Loucy (cell line): Measurements from ENCODE around the gene VPS52.

Experiments
- H2AFZ ChIP-seq: fragments of 200-600 bp; sonication (generic); 2 replicates; pipeline ENCODE4 v1.6.0; 2016; ENCODE audit warnings: antibody characterized with exemption, mild to moderate bottlenecking, low read length, moderate library complexity
- H3F3A ChIP-seq: fragments of 200-600 bp; 2 replicates; pipeline ENCODE4 v1.6.0; 2016; ENCODE audit warnings: antibody characterized with exemption, low read depth, mild to moderate bottlenecking
- H3K27me3 ChIP-seq: fragments of 200-600 bp; sonication (generic); 2 replicates; pipeline ENCODE4 v1.6.1; 2014; ENCODE audit warnings: low read length, mild to moderate bottlenecking; ENCODE audit not compliant: insufficient read depth, poor library complexity, severe bottlenecking
- H3K36me3 ChIP-seq: fragments of 200-600 bp; sonication (generic); 2 replicates; pipeline ENCODE4 v1.6.1; 2016; ENCODE audit warnings: low read length; ENCODE audit not compliant: insufficient read depth
- H3K4me1 ChIP-seq: fragments of 200-600 bp; sonication (generic); 2 replicates; pipeline ENCODE4 v1.5.1; 2014; ENCODE audit warnings: low read length, mild to moderate bottlenecking; ENCODE audit not compliant: insufficient read depth, poor library complexity, severe bottlenecking
- H3K4me2 ChIP-seq: fragments of 200-600 bp; sonication (generic); 2 replicates; pipeline ENCODE4 v1.6.0; 2014; ENCODE audit warnings: antibody characterized with exemption, low read length, low read depth, mild to moderate bottlenecking; ENCODE audit not compliant: poor library complexity, severe bottlenecking
- H3K4me3 ChIP-seq: fragments of 200-600 bp; sonication (generic); 2 replicates; pipeline ENCODE4 v1.5.1; 2014; ENCODE audit warnings: low read length, mild to moderate bottlenecking, mixed read lengths; ENCODE audit not compliant: poor library complexity, severe bottlenecking
- H3K79me2 ChIP-seq: fragments of 200-600 bp; sonication (generic); 2 replicates; pipeline ENCODE4 v1.6.1; 2014; ENCODE audit warnings: low read length; ENCODE audit not compliant: insufficient read depth
- H3K9ac ChIP-seq: fragments of 200-600 bp; sonication (generic); 2 replicates; pipeline ENCODE4 v1.6.0; 2014; ENCODE audit warnings: mild to moderate bottlenecking, low read depth, low read length, moderate library complexity; ENCODE audit not compliant: poor library complexity, severe bottlenecking
- H3K9me2 ChIP-seq: fragments of 200-600 bp; sonication (generic); replicated peaks from 2 replicates; pipeline ENCODE4 v1.6.1; 2016; ENCODE audit warnings: low read depth, low read length, mixed read lengths
- H3K9me3 ChIP-seq: fragments of 200-600 bp; sonication (generic); 2 replicates; pipeline ENCODE4 v1.6.1; 2014; ENCODE audit warnings: mild to moderate bottlenecking, antibody characterized with exemption, low read length, low read depth; ENCODE audit not compliant: insufficient read depth
- H4K20me1 ChIP-seq: fragments of 200-600 bp; sonication (generic); 2 replicates; pipeline ENCODE4 v1.6.0; 2014; ENCODE audit warnings: antibody characterized with exemption, low read length, mild to moderate bottlenecking; ENCODE audit not compliant: insufficient read depth, poor library complexity, severe bottlenecking
- EZH2phosphoT487 ChIP-seq: fragments of 200-600 bp; IDR thresholded peaks from 2 replicates; pipeline ENCODE4 v1.6.1; 2018; ENCODE audit warnings: antibody characterized with exemption, mild to moderate bottlenecking, moderate library complexity, borderline replicate concordance
- TF ChIP-seq, protein P1 (sequence below): fragments of 200-600 bp; sonication (generic); conservative IDR thresholded peaks from 2 replicates; pipeline ENCODE4 v1.5.1; 2014; ENCODE audit warnings: mild to moderate bottlenecking, antibody characterized with exemption, low read length

Gene VPS52

DNA sequence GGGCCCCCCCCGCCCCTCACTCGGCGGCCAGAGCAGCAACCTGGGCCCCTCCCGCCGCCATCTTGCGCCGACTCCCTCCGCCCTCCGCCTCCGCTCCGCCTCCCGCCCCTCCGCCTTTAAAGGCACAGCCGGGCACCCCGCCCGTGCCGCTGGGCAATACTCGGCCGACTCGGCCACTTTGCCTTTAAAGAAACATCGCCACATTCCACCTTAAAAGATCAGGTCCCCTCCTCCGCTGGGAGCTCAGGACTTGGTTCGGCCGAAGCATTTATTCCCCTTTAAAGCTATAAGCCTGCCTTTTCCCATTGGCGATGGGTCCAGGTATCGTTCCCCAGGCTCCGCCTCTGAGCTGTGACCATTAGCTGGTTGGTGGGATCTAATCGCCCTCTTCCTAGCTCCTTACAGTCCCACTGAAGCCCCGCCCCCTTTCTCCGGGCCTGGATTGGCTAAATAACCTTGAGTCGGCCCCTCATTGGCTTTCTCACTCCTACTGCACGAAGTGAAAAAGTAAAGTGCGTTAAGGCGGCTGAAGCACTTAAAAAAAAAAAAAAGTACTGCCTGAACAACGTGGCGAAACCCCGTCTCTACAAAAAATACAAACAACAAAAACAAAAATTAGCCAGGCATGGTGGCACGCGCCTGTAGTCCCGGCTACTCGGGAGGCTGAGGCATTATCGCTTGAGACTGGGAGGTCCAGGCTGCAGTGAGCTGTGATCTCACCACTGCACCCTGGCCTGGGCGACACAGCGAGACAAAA lies 46.2 kb upstream of the VPS52 start, which contains the start of gene ZBTB22:
TSS of gene ZBTB22 (minus strand) at position 76 of the 757 bp plus-strand sequence. CDS start 828 bp downstream, outside the sequence.
- Histone ChIP-seq H3F3A (peaks cover 6% of the 10 kb centered on the region; the same call in 1 of the 2 replicates), H3K36me3 (peaks cover 23% of the 10 kb centered on the region; the same call in 1 of the 2 replicates), H3K4me2 (peak within 1 kb of the TSS; percentile 95), H3K79me2 (peaks cover 73% of the 10 kb centered on the region), H2AFZ (peak within 1 kb of the TSS; percentile 91), H4K20me1 (peaks cover 36% of the 10 kb centered on the region), H3K4me1 (peaks cover 52% of the 10 kb centered on the region), H3K27me3 (no peaks in the 10 kb centered on the region), H3K9ac (peak within 1 kb of the TSS; percentile 68), H3K4me3 (peak within 1 kb of the TSS; percentile 82), H3K9me3 (no peaks in the 10 kb centered on the region), H3K9me2 (no peaks in the 10 kb centered on the region)
- no peak for TF ChIP-seq EZH2phosphoT487
- TF ChIP-seq, protein P1, sequence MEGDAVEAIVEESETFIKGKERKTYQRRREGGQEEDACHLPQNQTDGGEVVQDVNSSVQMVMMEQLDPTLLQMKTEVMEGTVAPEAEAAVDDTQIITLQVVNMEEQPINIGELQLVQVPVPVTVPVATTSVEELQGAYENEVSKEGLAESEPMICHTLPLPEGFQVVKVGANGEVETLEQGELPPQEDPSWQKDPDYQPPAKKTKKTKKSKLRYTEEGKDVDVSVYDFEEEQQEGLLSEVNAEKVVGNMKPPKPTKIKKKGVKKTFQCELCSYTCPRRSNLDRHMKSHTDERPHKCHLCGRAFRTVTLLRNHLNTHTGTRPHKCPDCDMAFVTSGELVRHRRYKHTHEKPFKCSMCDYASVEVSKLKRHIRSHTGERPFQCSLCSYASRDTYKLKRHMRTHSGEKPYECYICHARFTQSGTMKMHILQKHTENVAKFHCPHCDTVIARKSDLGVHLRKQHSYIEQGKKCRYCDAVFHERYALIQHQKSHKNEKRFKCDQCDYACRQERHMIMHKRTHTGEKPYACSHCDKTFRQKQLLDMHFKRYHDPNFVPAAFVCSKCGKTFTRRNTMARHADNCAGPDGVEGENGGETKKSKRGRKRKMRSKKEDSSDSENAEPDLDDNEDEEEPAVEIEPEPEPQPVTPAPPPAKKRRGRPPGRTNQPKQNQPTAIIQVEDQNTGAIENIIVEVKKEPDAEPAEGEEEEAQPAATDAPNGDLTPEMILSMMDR, result no peak

DNA sequence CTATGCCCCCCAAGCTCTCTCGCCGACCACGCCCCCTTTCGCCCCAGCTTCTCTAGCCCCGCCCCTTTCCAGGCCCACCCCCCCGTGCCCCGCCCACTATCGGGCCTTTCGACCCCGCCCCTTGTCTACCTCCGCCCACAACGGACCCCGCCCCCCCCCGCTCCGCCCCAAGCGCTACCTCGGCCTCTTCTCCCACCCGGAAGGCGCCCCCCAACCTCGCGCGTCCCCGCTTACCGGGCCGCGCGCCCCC lies 45.7 kb upstream of the VPS52 start:
- peaks cover 56% of the 10 kb centered on the region for H3K4me1 ChIP-seq
- peaks cover 75% of the 10 kb centered on the region for H3K79me2 ChIP-seq
- no peaks in the 10 kb centered on the region for H3K9me3 ChIP-seq
- H3K4me2 ChIP-seq, result peak overlapping the region; percentile 56
- H3K4me3 ChIP-seq, result peak overlapping the region; percentile 82
- H4K20me1 ChIP-seq, result peaks cover 40% of the 10 kb centered on the region
- H3K9me2 ChIP-seq, result no peaks in the 10 kb centered on the region
- no peaks in the 10 kb centered on the region for H3K27me3 ChIP-seq
- H3K9ac ChIP-seq, result peak overlapping the region; percentile 68
- peaks cover 23% of the 10 kb centered on the region; the same call in 1 of the 2 replicates for H3K36me3 ChIP-seq
- peaks cover 6% of the 10 kb centered on the region; the same call in 1 of the 2 replicates for H3F3A ChIP-seq
- no peak overlapping the region for H2AFZ ChIP-seq
- TF ChIP-seq, protein P1, result no peak
- no peak for TF ChIP-seq EZH2phosphoT487

DNA sequence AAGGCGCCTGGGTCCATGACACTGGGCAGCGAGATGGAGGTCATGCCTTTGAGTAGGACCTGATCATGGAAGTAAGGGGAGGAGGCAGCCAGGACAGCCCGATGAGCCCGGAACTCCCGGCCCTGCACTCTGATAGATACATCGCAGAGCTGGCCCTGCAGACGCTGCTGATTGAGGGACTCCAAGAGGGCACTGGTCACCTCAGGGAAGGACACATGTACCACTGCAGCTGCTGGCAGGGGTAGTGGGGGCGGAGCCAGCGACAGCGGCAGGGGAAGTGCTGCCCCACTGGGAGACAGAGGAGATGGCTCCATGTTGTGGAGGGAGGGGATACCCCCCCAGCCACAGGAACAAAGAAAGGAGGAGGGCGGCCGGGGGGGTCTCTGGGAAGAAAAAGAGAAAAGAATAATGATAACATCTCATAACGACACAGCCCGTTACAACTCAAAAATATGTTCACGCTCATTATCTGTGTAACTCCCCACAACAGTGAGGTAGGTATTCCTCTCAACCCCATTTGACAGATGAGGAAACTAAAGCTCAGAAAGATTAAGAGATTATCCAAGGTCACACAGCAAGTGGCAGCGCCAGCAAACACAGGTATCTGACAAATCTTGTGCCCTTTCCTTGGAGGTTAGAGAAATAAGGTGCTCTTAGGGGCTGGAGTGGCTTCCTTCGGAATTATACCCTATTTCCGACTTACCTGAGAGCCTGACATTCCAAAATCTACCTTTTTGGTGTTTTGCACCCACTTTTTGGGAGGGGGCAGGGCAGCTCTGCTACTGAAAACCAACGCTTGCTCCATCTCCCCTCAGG lies 45.1 kb upstream of the VPS52 start:
- Histone ChIP-seq H3K79me2 (peaks cover 75% of the 10 kb centered on the region), H3K36me3 (peaks cover 23% of the 10 kb centered on the region; the same call in 1 of the 2 replicates), H3K9ac (no peak overlapping the region), H3K9me2 (no peaks in the 10 kb centered on the region), H3K4me3 (peak overlapping the region; percentile 82), H2AFZ (no peak overlapping the region), H3K27me3 (no peaks in the 10 kb centered on the region), H3F3A (peaks cover 6% of the 10 kb centered on the region; the same call in 1 of the 2 replicates), H3K4me1 (peaks cover 56% of the 10 kb centered on the region), H3K4me2 (peak overlapping the region; percentile 56), H3K9me3 (no peaks in the 10 kb centered on the region), H4K20me1 (peaks cover 44% of the 10 kb centered on the region)
- TF ChIP-seq, protein P1, result no peak
- no peak for TF ChIP-seq EZH2phosphoT487
